Effector memory CD8-positive, alpha-beta T cell (primary cell): ENCODE data around the gene TLE3.
"Not testable (repeated sequence)": the region's sequence is repeated elsewhere in the genome, so short reads cannot be mapped to it uniquely, and the experiment has no call there.

Experiments
- ATAC-seq: fragments of 150-1000 bp; cut with Tn5 transposase; replicated peaks from 2 replicates; pipeline ENCODE4 v1.10.0; 2021; ENCODE audit warnings: mild to moderate bottlenecking, moderate library complexity
- DNase-seq, 3 experiments: peaks; one replicate each; pipeline ENCODE4 v3.0.0; 2021
- H3K27ac Mint-ChIP-seq, 2 donors: one replicate each; pipeline ENCODE4 v1.8.0; 2022; ENCODE audit warnings: mild to moderate bottlenecking in 2 of 2, mixed read lengths in 2 of 2, moderate library complexity in 2 of 2
- H3K27me3 Mint-ChIP-seq, 2 donors: one replicate each; pipeline ENCODE4 v1.8.0; 2022; ENCODE audit warnings: mixed read lengths in 2 of 2
- H3K36me3 Mint-ChIP-seq: one replicate; pipeline ENCODE4 v1.8.0; 2022; ENCODE audit warnings: mild to moderate bottlenecking, moderate library complexity, mixed read lengths; ENCODE audit not compliant: insufficient read depth
- H3K4me1 Mint-ChIP-seq, 2 donors: one replicate each; pipeline ENCODE4 v1.8.0; 2022; ENCODE audit warnings: low read depth in 2 of 2, mixed read lengths in 2 of 2
- H3K4me3 Mint-ChIP-seq, 2 donors: one replicate each; pipeline ENCODE4 v1.8.0; 2022; ENCODE audit warnings: mild to moderate bottlenecking in 2 of 2, mixed read lengths in 2 of 2, moderate library complexity in 2 of 2
- H3K9me3 Mint-ChIP-seq, 2 donors: one replicate each; pipeline ENCODE4 v1.8.0; 2022; ENCODE audit warnings: mixed read lengths in 2 of 2

Gene TLE3

GRCh38 chr15:70116317-70116716 lies 18.6 kb upstream of the TLE3 start:
- no peak for ATAC-seq
- Mint-ChIP-seq H3K9me3 (no peaks in the 10 kb centered on the region), H3K27ac (no peak overlapping the region), H3K4me1 (no peaks in the 10 kb centered on the region), H3K4me3 (no peak overlapping the region), H3K36me3 (no peaks in the 10 kb centered on the region), H3K27me3 (peaks cover 15 to 33% of the 10 kb centered on the region in 2 donors)
- DNase-seq, result no peak

- H3K9me3 Mint-ChIP-seq, result no peaks in the 10 kb centered on the region
- DNase-seq, result no peak
Observed at GRCh38 chr15:70114221-70114620, 16.5 kb upstream of the TLE3 start.

GRCh38 chr15:70113304-70113700 lies 15.6 kb upstream of the TLE3 start:
- no peaks in the 10 kb centered on the region for H3K4me1 Mint-ChIP-seq
- H3K9me3 Mint-ChIP-seq, result no peaks in the 10 kb centered on the region
- DNase-seq (no peak), ATAC-seq (no peak)
- H3K27ac Mint-ChIP-seq, result no peak overlapping the region
- peaks cover 15 to 33% of the 10 kb centered on the region in 2 donors for H3K27me3 Mint-ChIP-seq
- no peak overlapping the region for H3K4me3 Mint-ChIP-seq
- no peaks in the 10 kb centered on the region for H3K36me3 Mint-ChIP-seq

More at GRCh38 chr15:70114221-70114620, 16.5 kb upstream of the TLE3 start:
- H3K27me3 Mint-ChIP-seq, result peaks cover 15 to 33% of the 10 kb centered on the region in 2 donors
- no peaks in the 10 kb centered on the region for H3K36me3 Mint-ChIP-seq
- H3K4me3 Mint-ChIP-seq, result no peak overlapping the region
- no peak for ATAC-seq
- H3K4me1 Mint-ChIP-seq, result no peaks in the 10 kb centered on the region
- H3K27ac Mint-ChIP-seq, result no peak overlapping the region

GRCh38 chr15:70112572-70113303 lies 15.0 kb upstream of the TLE3 start:
- not testable (repeated sequence) for H3K9me3 Mint-ChIP-seq, ATAC-seq, DNase-seq, H3K4me1 Mint-ChIP-seq, H3K27ac Mint-ChIP-seq, H3K4me3 Mint-ChIP-seq, H3K36me3 Mint-ChIP-seq
- peaks cover 15 to 33% of the 10 kb centered on the region in 2 donors for H3K27me3 Mint-ChIP-seq

GRCh38 chr15:70112074-70112395 lies 14.3 kb upstream of the TLE3 start:
- no peaks in the 10 kb centered on the region for H3K9me3 Mint-ChIP-seq
- no peak overlapping the region for H3K4me3 Mint-ChIP-seq
- H3K27ac Mint-ChIP-seq, result no peak overlapping the region
- peaks cover 15 to 33% of the 10 kb centered on the region in 2 donors for H3K27me3 Mint-ChIP-seq
- no peaks in the 10 kb centered on the region for H3K4me1 Mint-ChIP-seq
- no peaks in the 10 kb centered on the region for H3K36me3 Mint-ChIP-seq
- no peak for DNase-seq
- ATAC-seq, result no peak

GRCh38 chr15:70111203-70112073 lies 13.7 kb upstream of the TLE3 start:
- Mint-ChIP-seq H3K36me3 (no peaks in the 10 kb centered on the region), H3K9me3 (no peaks in the 10 kb centered on the region), H3K4me3 (no peak overlapping the region), H3K27me3 (peaks cover 15 to 27% of the 10 kb centered on the region in 2 donors), H3K27ac (no peak overlapping the region), H3K4me1 (no peaks in the 10 kb centered on the region)
- ATAC-seq (no peak), DNase-seq (no peak)

GRCh38 chr15:70109978-70110377 lies 12.3 kb upstream of the TLE3 start:
- Mint-ChIP-seq H3K36me3 (no peaks in the 10 kb centered on the region), H3K9me3 (no peaks in the 10 kb centered on the region), H3K27ac (no peak overlapping the region), H3K27me3 (peaks cover 8 to 23% of the 10 kb centered on the region in 2 donors), H3K4me3 (no peak overlapping the region), H3K4me1 (no peaks in the 10 kb centered on the region)
- ATAC-seq, result no peak
- no peak for DNase-seq

- H3K36me3 Mint-ChIP-seq, result no peaks in the 10 kb centered on the region
- H3K4me3 Mint-ChIP-seq, result no peak overlapping the region
- peaks cover 8 to 22% of the 10 kb centered on the region in 2 donors for H3K27me3 Mint-ChIP-seq
- no peaks in the 10 kb centered on the region for H3K4me1 Mint-ChIP-seq
- DNase-seq (no peak), ATAC-seq (no peak)
- H3K9me3 Mint-ChIP-seq, result no peaks in the 10 kb centered on the region
- H3K27ac Mint-ChIP-seq, result no peak overlapping the region
Observed at GRCh38 chr15:70109531-70109930, 11.8 kb upstream of the TLE3 start.

GRCh38 chr15:70103880-70104626 lies 6.3 kb upstream of the TLE3 start:
- H3K4me3 Mint-ChIP-seq, result no peak overlapping the region
- peaks cover 15% of the 10 kb centered on the region for H3K36me3 Mint-ChIP-seq
- H3K27me3 Mint-ChIP-seq, result peaks cover 0 to 8% of the 10 kb centered on the region in 2 donors
- ATAC-seq (no peak), DNase-seq (no peak)
- no peaks in the 10 kb centered on the region for H3K9me3 Mint-ChIP-seq
- no peak overlapping the region for H3K27ac Mint-ChIP-seq
- peaks cover 14% of the 10 kb centered on the region in 2 donors for H3K4me1 Mint-ChIP-seq

GRCh38 chr15:70102827-70103226 lies 5.1 kb upstream of the TLE3 start:
- no peak overlapping the region for H3K27ac Mint-ChIP-seq
- H3K36me3 Mint-ChIP-seq, result peaks cover 24% of the 10 kb centered on the region
- no peaks in the 10 kb centered on the region for H3K9me3 Mint-ChIP-seq
- H3K4me1 Mint-ChIP-seq, result peaks cover 14 to 18% of the 10 kb centered on the region in 2 donors
- H3K27me3 Mint-ChIP-seq, result peaks cover 0 to 8% of the 10 kb centered on the region in 2 donors
- H3K4me3 Mint-ChIP-seq, result no peak overlapping the region
- no peak for DNase-seq
- no peak for ATAC-seq

GRCh38 chr15:70101459-70102113 lies 3.9 kb upstream of the TLE3 start:
- no peak overlapping the region for H3K27ac Mint-ChIP-seq
- peaks cover 0 to 8% of the 10 kb centered on the region in 2 donors for H3K27me3 Mint-ChIP-seq
- H3K36me3 Mint-ChIP-seq, result peaks cover 31% of the 10 kb centered on the region
- H3K9me3 Mint-ChIP-seq, result no peaks in the 10 kb centered on the region
- DNase-seq (no peak), ATAC-seq (no peak)
- H3K4me3 Mint-ChIP-seq, result no peak overlapping the region
- H3K4me1 Mint-ChIP-seq, result peaks cover 21% of the 10 kb centered on the region in 2 donors

GRCh38 chr15:70100474-70101341 lies 3.0 kb upstream of the TLE3 start:
- H3K4me3 Mint-ChIP-seq, result peak overlapping the region; percentile 99 to 100
- H3K4me1 Mint-ChIP-seq, result peaks cover 24 to 26% of the 10 kb centered on the region in 2 donors
- H3K36me3 Mint-ChIP-seq, result peaks cover 37% of the 10 kb centered on the region
- ATAC-seq, result peak; percentile 35
- peaks cover 0 to 8% of the 10 kb centered on the region in 2 donors for H3K27me3 Mint-ChIP-seq
- DNase-seq, result peak; percentile 57 to 62 (median 60)
- H3K27ac Mint-ChIP-seq, result peak overlapping the region; percentile 67 to 99
- H3K9me3 Mint-ChIP-seq, result no peaks in the 10 kb centered on the region
